GM19351 (cell line): ENCODE data around the gene NEDD1.

Experiments used
- ATAC-seq: cut with Tn5 transposase; IDR thresholded peaks from one replicate; pipeline ENCODE4 v1.9.1; 2021; ENCODE audit warnings: mild to moderate bottlenecking, moderate library complexity; ENCODE audit not compliant: unreplicated experiment

The NEDD1 gene

GRCh38 chr12:96906849-96907670 is at the start of gene NEDD1:
Gene NEDD1 (plus strand): TSS chr12:96907257. CDS start chr12:96909760, 2,503 bp downstream.
- peak; percentile 87 for ATAC-seq

- no peak for ATAC-seq
Observed at GRCh38 chr12:96858162-96858561, 48.9 kb upstream of the NEDD1 start.

- ATAC-seq = no peak
Observed at GRCh38 chr12:96861656-96862055, 45.4 kb upstream of the NEDD1 start.

- ATAC-seq = no peak
Observed at GRCh38 chr12:96862326-96862725, 44.7 kb upstream of the NEDD1 start.

- no peak for ATAC-seq
Observed at GRCh38 chr12:96864335-96864734, 42.7 kb upstream of the NEDD1 start.

- no peak for ATAC-seq
Observed at GRCh38 chr12:96866801-96867590, 40.1 kb upstream of the NEDD1 start.

- ATAC-seq = no peak
Observed at GRCh38 chr12:96870946-96871345, 36.1 kb upstream of the NEDD1 start.

GRCh38 chr12:96872961-96873360 is 34.1 kb upstream of the NEDD1 start:
- ATAC-seq = no peak

- ATAC-seq = no peak
Observed at GRCh38 chr12:96874211-96874610, 32.8 kb upstream of the NEDD1 start.

- no peak for ATAC-seq
Observed at GRCh38 chr12:96876966-96877365, 30.1 kb upstream of the NEDD1 start.

GRCh38 chr12:96878704-96879103 is 28.4 kb upstream of the NEDD1 start:
- no peak for ATAC-seq

- ATAC-seq = no peak
Observed at GRCh38 chr12:96879301-96879700, 27.8 kb upstream of the NEDD1 start.

GRCh38 chr12:96880220-96880619 is 26.8 kb upstream of the NEDD1 start:
- ATAC-seq = no peak

- no peak for ATAC-seq
Observed at GRCh38 chr12:96881608-96882007, 25.4 kb upstream of the NEDD1 start.

- ATAC-seq = no peak
Observed at GRCh38 chr12:96882862-96883261, 24.2 kb upstream of the NEDD1 start.

- ATAC-seq = no peak
Observed at GRCh38 chr12:96883571-96883970, 23.5 kb upstream of the NEDD1 start.

GRCh38 chr12:96886998-96887677 is 19.9 kb upstream of the NEDD1 start:
- ATAC-seq = no peak

- ATAC-seq = no peak
Observed at GRCh38 chr12:96889273-96889933, 17.7 kb upstream of the NEDD1 start.

- ATAC-seq = no peak
Observed at GRCh38 chr12:96890331-96890730, 16.7 kb upstream of the NEDD1 start.

GRCh38 chr12:96892104-96892503 is 15.0 kb upstream of the NEDD1 start:
- no peak for ATAC-seq

- no peak for ATAC-seq
Observed at GRCh38 chr12:96897421-96897820, 9.6 kb upstream of the NEDD1 start.
